Astrocyte (in vitro differentiated cells and primary cell): ENCODE results near the gene RECQL5.

Experiments used
- CTCF ChIP-seq: IDR thresholded peaks from 2 replicates; pipeline ENCODE4 v1.5.1; 2011; ENCODE audit warnings: low read depth, mild to moderate bottlenecking, inconsistent platforms, low read length, moderate library complexity; ENCODE audit not compliant: insufficient read depth
- EZH2 ChIP-seq: IDR thresholded peaks from 2 replicates; pipeline ENCODE4 v1.6.1; 2012; ENCODE audit warnings: mild to moderate bottlenecking, low read length, inconsistent platforms; ENCODE audit not compliant: insufficient read depth

- TF ChIP-seq CTCF (no peak), EZH2 (no peak)
Measured at GRCh38 chr17:75698659-75699058, 31.7 kb upstream of the RECQL5 start.
